ENCODE measurements around the gene AGAP3.

AGAP3 gene

GRCh38 chr7:151123158-151123821 is 37.0 kb downstream of the AGAP3 start:
- DNase-seq (ENCODE audit: low read depth in 2 of 2), result no peak

DNA sequence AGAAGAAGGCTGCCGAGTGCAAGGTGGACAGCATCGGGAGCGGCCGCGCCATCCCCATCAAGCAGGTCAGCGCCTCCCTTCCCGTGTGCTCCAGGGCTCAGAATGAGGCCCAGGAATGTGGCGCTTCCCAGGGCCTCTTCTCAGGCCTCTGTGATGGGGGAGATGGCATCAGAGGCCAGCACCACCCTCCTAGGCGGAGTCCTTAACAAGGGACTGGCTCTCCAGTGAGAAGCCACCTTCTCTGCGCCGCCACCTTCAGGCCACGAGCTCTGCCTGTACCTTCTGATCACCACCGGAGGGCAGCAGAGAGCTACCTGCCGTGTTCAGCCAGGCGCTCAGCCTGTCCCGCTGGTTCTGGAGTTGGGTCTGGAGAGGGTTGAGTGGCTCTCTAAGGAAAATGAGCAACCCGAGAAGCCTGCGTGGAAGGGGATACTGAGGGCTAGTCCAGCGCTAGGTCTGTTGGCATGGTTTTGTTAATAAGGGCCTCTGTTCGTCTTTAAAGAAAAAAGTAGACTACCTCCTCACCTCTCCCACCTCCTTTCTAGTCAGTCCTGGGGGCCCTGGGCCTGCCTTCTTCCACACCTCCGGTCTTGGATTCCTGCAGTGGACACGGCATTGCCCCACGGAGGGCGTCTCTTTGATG is 37.7 kb downstream of the AGAP3 start:
- DNase-seq (ENCODE audit: low read depth in 2 of 2), result peak; percentile 66 to 79

DNA sequence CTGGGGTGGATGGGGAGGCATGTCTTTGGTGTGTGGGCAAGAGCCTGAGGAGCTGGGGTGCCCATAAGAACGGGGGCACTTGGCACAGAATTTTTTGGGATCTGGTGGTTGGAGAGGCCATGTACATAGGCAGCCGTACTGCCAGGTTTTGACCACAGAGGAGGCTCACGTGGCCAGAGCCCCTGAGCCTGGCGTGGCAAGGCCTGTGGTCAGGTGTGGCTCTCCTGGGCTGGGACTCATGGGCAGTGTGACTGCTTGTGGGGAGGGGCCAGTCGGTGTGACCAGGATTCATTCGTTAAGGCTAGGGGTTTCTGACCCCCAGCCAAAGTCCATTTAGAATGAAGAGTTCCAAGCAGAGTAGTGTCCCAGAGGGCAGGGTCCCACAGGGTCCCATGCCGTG is 38.2 kb downstream of the AGAP3 start:
- no peak for DNase-seq (ENCODE audit: low read depth in 2 of 2)

DNA sequence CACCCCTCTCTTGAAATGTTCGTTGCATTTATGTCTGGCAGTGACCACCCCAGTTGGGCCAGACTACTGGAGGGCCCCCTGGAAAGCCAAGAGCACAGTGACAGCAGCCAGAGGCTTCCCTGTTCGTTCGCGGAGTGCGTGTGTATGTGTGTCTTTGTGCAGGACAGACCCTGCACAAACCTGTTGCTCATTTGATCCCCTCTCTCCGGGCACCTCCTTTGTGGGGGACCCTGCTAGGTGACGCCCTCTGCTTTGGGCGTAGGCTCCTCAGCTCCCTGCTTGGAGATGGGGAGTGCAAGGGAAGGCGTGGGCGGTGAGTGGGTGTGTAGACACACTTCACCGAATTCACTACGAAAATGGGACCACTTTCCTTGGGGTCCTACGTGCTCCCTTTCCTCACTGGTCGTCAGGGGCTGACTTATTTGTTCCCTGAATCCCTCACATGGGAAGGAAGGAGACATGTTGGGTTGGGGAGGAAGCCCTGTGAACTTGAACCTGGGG is 38.7 kb downstream of the AGAP3 start:
- DNase-seq (ENCODE audit: low read depth in 2 of 2), result no peak

GRCh38 chr7:151125470-151125845 is 39.2 kb downstream of the AGAP3 start:
- DNase-seq (ENCODE audit: low read depth in 2 of 2), result no peak

DNA sequence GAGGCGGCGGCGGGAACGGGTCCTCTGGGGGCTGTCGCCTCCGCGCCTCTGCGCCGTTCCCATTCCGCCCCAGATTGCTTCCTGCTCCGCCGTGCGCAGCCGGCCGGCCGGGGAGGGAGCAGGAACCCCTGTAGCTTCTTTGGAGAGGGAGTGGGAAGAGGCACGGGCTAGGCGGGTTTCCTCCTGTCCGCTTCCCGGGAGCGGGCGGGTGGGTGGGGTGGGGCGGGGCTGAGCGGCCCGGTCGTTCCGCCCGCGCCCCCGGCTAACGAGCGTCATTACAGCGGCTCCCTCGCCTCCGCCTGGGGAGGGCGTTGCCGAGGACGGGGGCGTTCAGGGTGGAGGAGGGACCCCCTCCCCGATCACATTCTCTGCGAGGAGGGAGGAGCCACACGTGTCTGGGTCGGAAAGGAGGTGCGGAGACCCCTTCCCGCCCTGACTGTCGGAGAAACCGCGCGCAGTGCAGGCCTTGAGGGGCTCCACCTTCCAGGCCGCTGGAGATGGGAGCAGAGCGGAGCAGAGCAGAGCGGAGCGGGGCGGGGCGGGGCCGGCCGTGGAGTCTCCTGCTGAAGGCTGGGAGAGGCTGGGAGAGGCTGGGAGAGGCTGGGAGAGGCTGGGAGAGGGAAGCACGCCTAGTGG is 39.7 kb downstream of the AGAP3 start:
- DNase-seq (ENCODE audit: low read depth in 2 of 2), result no peak

DNA sequence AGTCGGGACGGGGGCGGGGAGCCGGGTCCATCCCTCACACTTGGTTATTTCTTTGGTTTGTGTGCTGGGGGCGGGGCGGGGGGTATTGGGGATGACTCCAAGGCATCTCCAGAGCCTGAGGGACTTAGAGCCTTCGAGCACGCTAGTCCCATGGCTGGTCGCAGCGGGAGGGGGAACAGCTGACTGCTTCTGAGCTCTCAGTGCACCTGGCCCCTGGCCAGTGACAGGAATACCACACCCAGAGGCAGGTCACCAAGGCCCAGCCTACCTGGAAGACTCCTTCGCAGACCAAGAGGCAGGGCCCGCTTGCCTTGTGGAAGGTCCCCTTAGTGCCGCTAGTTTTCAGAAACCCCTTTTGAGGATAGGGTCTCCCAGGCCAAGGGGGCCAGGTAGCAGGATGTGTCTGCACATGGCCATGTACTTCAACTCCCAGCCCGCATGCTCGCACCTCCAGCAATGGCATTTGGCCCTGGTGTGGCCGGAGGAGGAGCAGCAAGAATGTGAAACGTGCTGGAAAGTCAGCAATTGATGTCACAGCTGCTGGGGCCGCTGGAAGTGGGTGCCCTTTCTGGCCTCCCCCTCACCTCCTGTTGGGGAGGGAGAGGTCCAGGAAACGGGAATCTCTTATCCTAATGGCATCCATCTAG is 40.3 kb downstream of the AGAP3 start:
- DNase-seq (ENCODE audit: low read depth in 2 of 2), result no peak

DNA sequence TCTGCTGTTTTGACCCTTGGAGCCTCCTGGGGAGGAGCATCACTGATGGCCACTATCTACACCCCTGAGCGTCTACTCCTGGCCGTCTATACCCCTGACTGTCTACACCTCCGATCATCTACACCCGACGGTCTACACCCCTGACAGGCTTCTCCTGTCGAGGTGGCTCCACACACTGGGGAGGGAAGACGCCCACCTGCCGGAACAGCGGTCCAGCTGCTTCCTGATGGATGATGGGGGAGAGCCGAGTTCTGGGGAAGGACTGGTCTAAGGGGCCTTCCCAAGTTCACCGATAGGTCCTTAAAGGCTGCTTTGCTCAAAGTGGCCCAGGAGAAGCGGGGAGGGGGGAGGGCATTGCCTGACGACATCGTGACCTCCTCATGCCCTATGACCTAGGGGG is 41.9 kb downstream of the AGAP3 start:
- no peak for DNase-seq (ENCODE audit: low read depth in 2 of 2)

- DNase-seq (ENCODE audit: low read depth in 2 of 2), result no peak
These were observed 42.4 kb downstream of the AGAP3 start for GRCh38 chr7:151128716-151129115.

GRCh38 chr7:151129117-151129959 is 43.1 kb downstream of the AGAP3 start:
- no peak for DNase-seq (ENCODE audit: low read depth in 2 of 2)

DNA sequence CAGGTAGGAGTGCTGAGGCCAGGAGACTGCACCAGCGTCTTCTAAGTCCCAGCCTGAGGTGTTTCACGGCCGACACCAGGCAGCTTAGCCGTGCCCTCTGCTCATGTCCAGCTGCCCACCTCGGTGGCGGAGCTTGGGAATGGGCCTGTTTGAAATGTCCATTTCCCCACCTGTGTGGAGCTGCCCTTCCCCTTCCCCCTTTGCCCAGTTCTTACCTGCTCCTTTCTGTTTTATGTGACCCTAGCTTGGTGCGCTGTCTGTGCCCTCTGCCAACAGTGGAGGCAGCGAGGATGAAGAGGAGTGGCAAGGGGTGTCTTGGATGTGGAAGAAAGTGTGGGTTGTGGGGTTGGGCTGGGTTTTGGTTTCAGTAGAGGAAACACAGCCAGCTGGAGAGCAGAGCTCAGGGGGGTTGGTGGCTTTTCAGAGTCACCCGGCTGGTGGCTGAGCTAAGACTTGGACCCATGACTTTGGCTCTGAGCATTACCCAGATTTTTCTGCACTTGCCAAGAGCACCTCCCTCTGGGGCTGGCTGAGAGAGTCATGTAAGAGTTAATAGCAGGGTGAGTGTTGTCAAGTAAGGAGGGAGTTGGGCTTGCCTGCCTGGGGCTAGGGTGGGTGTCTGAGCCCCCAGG is 43.8 kb downstream of the AGAP3 start:
- DNase-seq (ENCODE audit: low read depth in 2 of 2), result no peak

- DNase-seq (ENCODE audit: low read depth in 2 of 2), result no peak
These were observed 44.5 kb downstream of the AGAP3 start for GRCh38 chr7:151130741-151131157.

- no peak for DNase-seq (ENCODE audit: low read depth in 2 of 2)
These were observed 44.9 kb downstream of the AGAP3 start for GRCh38 chr7:151131224-151131591.

- DNase-seq (ENCODE audit: low read depth in 2 of 2), result no peak
These were observed 45.5 kb downstream of the AGAP3 start for GRCh38 chr7:151131592-151132293.

GRCh38 chr7:151132461-151133205 is 46.4 kb downstream of the AGAP3 start:
- no peak for DNase-seq (ENCODE audit: low read depth in 2 of 2)

GRCh38 chr7:151133266-151133985 is 47.2 kb downstream of the AGAP3 start:
- DNase-seq (ENCODE audit: low read depth in 2 of 2), result no peak

- DNase-seq (ENCODE audit: low read depth in 2 of 2), result no peak
These were observed 47.9 kb downstream of the AGAP3 start for GRCh38 chr7:151133986-151134742.

DNA sequence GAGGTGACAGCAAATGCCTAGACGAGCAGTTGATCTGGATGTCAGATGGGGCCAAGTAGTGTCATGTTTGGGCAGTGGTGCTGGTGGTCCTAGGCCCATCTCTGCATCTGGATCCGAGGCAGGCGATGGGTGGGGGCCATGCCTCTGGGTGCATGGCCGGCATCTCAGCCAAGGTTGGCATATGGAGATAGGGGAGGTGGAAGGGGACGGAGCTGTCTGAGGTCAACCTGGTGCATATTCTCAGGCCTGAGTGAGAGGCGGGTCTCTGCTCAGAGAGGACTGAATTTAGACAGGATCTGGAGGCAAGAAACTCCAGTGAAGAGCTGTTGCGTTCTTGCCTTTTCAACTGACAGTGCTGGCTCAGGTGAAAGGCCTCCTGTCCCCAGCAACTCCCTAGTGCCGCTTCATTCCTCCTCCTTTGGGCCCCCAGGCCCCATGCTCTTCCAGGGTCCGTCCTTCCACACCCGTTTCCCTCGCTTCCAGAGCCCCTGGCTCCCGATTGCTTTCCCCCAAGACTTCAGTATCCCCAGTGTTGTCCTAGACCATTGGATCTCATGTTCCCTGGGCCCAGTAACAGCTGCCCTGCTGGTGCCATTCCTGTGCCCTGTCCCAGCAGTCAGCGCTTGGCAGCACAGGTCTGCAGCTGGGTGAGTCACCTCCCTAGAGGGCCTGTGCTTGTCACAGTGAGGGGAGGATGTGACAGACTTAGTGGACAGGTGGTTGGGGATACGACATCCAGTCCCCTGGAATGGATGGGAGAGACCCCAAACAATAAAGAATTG is 48.7 kb downstream of the AGAP3 start:
- DNase-seq (ENCODE audit: low read depth in 2 of 2), result no peak
